Adrenal gland (tissue), 12 donors: Measurements from ENCODE around the gene ABCB9. TPM values are rescaled to one million over a fixed set of nuclear protein-coding genes. Genes with fewer than 3 reads are reported as not detected.

Source experiments
- DNase-seq, 7 donors: peaks; one replicate each; pipeline ENCODE4 v3.0.0-alpha.2; 2019 to 2020
- H3K27ac ChIP-seq, 5 donors: fragments of 200-600 bp; sonication (generic) in 4 of 5; 1 replicate in 3 of 5; 2 replicates in 2 of 5; pipeline versions ENCODE4 v1.5.1 to v1.8.0; 2016 to 2020; ENCODE audit warnings: mild to moderate bottlenecking in 1 of 5
- H3K27me3 ChIP-seq: fragments of 200-600 bp; 2 replicates; pipeline ENCODE4 v1.8.0; 2021
- H3K36me3 ChIP-seq, 2 donors: fragments of 200-600 bp; replicated peaks in 1 of 2; 1 replicate in 1 of 2; 2 replicates in 1 of 2; pipeline versions ENCODE4 v1.5.1 to v1.8.0; 2018 to 2022
- H3K4me1 ChIP-seq, 2 donors: fragments of 200-600 bp; replicated peaks in 1 of 2; 1 replicate in 1 of 2; 2 replicates in 1 of 2; pipeline versions ENCODE4 v1.5.1 to v1.8.0; 2018 to 2021
- H3K4me3 ChIP-seq, 4 donors: fragments of 200-600 bp; sonication (generic) in 3 of 4; one replicate each; pipeline ENCODE4 v1.5.1; 2016 to 2018
- H3K9me3 ChIP-seq, 3 donors: fragments of 200-600 bp; sonication (generic) in 1 of 3; replicated peaks in 1 of 3; 1 replicate in 2 of 3; 2 replicates in 1 of 3; pipeline versions ENCODE4 v1.5.1 to v1.8.0; 2016 to 2021
- POLR2A ChIP-seq, 2 donors: fragments of 450-650 bp; IDR thresholded peaks; one replicate each; pipeline ENCODE4 v1.6.1; 2017; ENCODE audit warnings: antibody characterized with exemption in 2 of 2, mild to moderate bottlenecking in 2 of 2, moderate library complexity in 1 of 2
- WGBS, 4 donors: extraction: QIAGEN DNeasy Blood & Tissue Kit in 2 of 4; methylation state at CpG; one replicate each; pipeline versions ENCODE4 v1.1.5 to v1.1.7; 2013 to 2017; 5-methylcytosine and 5-hydroxymethylcytosine counted together
- intact Hi-C, 2 donors: fragments of 100-400 bp; cut with DNase I; formaldehyde crosslinking; loops; one replicate each; pipeline versions ENCODE4 v1.14.1 to v1.15.0; 2022 to 2023
- polyA plus RNA-seq, 3 donors: library from polyadenylated mRNA; stranded (reverse); fragments of 200-250 nt in 2 of 3; fragments of 350-450 nt in 1 of 3; fragmentation: Illumina TruSeq in 1 of 3; extraction: RNeasy Lipid Tissue Mini Kit (QIAGEN cat#74804) in 1 of 3; gene quantifications; one replicate each; pipeline ENCODE4 v1.2.3, GENCODE V29; 2013 to 2014
- total RNA-seq, 9 donors: library from RNA; depleted of rRNA in 4 of 9; stranded (reverse); fragments of >200 nt in 4 of 9; fragments of 120-200 nt in 1 of 9; fragmentation: NEBNext Ultra II Directional in 1 of 9; extraction: Animal tissue kit (Norgen Biotek cat#: 25700) in 1 of 9; gene quantifications; one replicate each; pipeline versions ENCODE4 v1.1.0 to v1.2.4, GENCODE V29; 2013 to 2023
- TF ChIP-seq, protein P1 (sequence below), 6 experiments: fragments of 450-650 bp in 4 of 6; fragments of 200-600 bp in 2 of 6; sonication (generic) in 1 of 6; IDR thresholded peaks; 1 replicate in 5 of 6; 2 replicates in 1 of 6; pipeline versions ENCODE4 v1.5.1 to v1.8.0; 2016 to 2021; ENCODE audit warnings: antibody characterized with exemption in 6 of 6, mild to moderate bottlenecking in 2 of 6, moderate library complexity in 1 of 6
- donor health status: healthy with polysubstance abuse.
- donor health status: Bipolar disorder and iron deficiency.
- donor health status: DM: yes; HTN: yes; CAD: no.
- donor health status: DM: no; HTN: no; CAD: no.
- donor health status: DM: no; HTN: no; CAD: no.
- donor health status: DM: yes; HTN: yes; CAD: no.

Gene ABCB9
- total and polyA plus RNA-seq, 12 donors, result 2.0 to 10.0 (median 6.2) TPM

DNA sequence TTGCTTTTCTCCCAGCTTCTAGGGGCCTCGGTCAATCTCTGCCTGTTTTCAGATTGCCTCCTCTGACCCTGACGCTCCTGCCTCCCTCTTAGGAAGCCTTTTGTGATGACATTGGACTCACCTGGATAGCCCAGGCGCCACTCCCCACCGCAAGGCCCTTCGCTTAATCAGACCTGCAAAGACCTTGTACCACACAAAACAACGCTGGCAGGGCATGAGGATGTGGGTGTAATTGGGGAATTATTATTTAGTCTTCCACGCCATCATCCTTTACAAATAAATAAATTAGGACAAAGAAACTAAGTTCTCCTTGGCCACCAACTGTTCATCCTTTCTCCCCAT is 62.6 kb downstream of the ABCB9 start:
- no peak for DNase-seq
- Histone ChIP-seq H3K27ac (no peak overlapping the region), H3K4me3 (no peak overlapping the region), H3K9me3 (no peaks in the 10 kb centered on the region), H3K4me1 (no peaks in the 10 kb centered on the region), H3K27me3 (no peaks in the 10 kb centered on the region), H3K36me3 (no peaks in the 10 kb centered on the region)
- intact Hi-C loops, result no loop called here
- WGBS, 4 donors, result 67 to 75% (median 73%) methylated on average over 7 of the region's 7 CpGs
- TF ChIP-seq, protein P1, sequence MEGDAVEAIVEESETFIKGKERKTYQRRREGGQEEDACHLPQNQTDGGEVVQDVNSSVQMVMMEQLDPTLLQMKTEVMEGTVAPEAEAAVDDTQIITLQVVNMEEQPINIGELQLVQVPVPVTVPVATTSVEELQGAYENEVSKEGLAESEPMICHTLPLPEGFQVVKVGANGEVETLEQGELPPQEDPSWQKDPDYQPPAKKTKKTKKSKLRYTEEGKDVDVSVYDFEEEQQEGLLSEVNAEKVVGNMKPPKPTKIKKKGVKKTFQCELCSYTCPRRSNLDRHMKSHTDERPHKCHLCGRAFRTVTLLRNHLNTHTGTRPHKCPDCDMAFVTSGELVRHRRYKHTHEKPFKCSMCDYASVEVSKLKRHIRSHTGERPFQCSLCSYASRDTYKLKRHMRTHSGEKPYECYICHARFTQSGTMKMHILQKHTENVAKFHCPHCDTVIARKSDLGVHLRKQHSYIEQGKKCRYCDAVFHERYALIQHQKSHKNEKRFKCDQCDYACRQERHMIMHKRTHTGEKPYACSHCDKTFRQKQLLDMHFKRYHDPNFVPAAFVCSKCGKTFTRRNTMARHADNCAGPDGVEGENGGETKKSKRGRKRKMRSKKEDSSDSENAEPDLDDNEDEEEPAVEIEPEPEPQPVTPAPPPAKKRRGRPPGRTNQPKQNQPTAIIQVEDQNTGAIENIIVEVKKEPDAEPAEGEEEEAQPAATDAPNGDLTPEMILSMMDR (IDR thresholded peaks at IDR 0.05), result no peak
- TF ChIP-seq POLR2A (IDR thresholded peaks at IDR 0.05), result no peak

DNA sequence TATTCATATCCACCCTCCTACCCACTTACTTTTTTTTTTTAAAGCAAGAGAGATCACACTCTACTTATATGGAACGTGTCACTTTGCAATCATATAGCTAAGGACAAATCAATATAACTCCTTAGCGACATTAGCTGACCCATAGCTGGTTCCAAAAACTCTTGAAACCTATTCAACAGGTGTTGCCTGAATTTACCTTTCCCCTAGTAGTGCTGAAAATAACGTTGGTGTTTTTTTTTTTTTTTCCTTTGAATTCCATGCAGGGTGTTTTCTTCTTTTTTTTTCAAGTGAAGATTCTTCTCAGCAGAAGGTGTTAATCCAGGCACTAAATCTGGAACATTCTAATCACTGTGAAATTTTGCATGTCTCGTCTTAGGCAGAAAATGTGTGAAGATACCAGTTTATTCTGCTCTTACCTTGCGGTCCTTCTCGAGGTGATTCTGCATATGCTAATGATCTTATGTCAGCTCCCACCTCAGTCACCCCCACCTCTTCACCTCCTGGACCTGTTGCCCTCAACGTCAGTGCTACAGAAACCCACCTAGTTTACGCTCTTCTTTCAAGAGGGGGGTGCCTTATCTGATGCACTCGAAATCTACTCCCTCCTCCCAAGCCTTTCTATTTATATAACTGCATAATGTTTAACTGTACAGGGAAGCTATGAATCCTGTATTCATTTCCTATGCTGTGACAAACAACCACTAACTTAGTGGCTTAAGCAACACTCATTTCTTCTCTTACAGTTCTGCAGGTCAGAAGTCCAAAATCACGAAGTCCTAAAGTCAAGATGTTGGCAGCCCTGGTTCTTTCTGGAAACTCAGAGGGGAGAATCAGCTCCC is 63.2 kb downstream of the ABCB9 start:
- DNase-seq, result no peak
- intact Hi-C loops, result no loop called here
- TF ChIP-seq, protein P1 (IDR thresholded peaks at IDR 0.05), result no peak
- no peak for TF ChIP-seq POLR2A (IDR thresholded peaks at IDR 0.05)
- Histone ChIP-seq H3K9me3 (no peaks in the 10 kb centered on the region), H3K4me1 (no peaks in the 10 kb centered on the region), H3K27ac (no peak overlapping the region), H3K4me3 (no peak overlapping the region), H3K27me3 (no peaks in the 10 kb centered on the region), H3K36me3 (no peaks in the 10 kb centered on the region)
- 55 to 63% (median 60%) methylated on average over 10 of the region's 10 CpGs for WGBS, 4 donors

DNA sequence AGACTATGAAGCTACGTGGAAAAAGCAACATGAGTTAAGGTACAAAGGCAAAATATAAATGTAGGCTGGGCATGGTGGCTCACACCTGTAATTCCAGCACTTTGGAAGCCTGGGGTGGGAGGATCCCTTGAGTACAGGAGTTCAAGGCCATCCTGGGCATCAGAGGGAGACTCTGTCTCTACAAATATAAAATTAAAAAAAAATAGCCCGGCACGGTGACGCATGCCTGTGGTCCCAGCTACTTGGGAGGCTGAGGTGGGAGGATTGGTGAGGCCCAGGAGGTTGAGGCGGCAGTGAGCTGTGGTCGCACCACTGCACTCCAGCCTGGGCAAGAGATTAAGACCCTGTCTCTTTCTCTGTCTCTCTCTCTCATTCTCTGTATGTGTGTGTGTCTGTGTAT is 66.4 kb downstream of the ABCB9 start:
- no peaks in the 10 kb centered on the region for H3K36me3 ChIP-seq
- no peak overlapping the region for H3K27ac ChIP-seq
- TF ChIP-seq, protein P1 (IDR thresholded peaks at IDR 0.05), result no peak
- no peak for TF ChIP-seq POLR2A (IDR thresholded peaks at IDR 0.05)
- no peak for DNase-seq
- H3K27me3 ChIP-seq, result no peaks in the 10 kb centered on the region
- no peak overlapping the region for H3K4me3 ChIP-seq
- H3K4me1 ChIP-seq, result peaks cover 2 to 3% of the 10 kb centered on the region in 2 donors
- no peaks in the 10 kb centered on the region for H3K9me3 ChIP-seq
- intact Hi-C loops, result no loop called here
- WGBS, 4 donors, result 90 to 95% (median 93%) methylated on average over 6 of the region's 6 CpGs

GRCh38 chr12:122896662-122897061 is 69.6 kb downstream of the ABCB9 start:
- no peak for DNase-seq
- H3K4me1 ChIP-seq, result peaks cover 32 to 34% of the 10 kb centered on the region in 2 donors
- H3K4me3 ChIP-seq, result no peak overlapping the region
- H3K27me3 ChIP-seq, result no peaks in the 10 kb centered on the region
- intact Hi-C loops, result no loop called here
- H3K9me3 ChIP-seq, result no peaks in the 10 kb centered on the region
- TF ChIP-seq, protein P1 (IDR thresholded peaks at IDR 0.05), result no peak
- TF ChIP-seq POLR2A (IDR thresholded peaks at IDR 0.05), result no peak
- peak overlapping the region in 1 of 5 donors; percentile 89 for H3K27ac ChIP-seq
- no peaks in the 10 kb centered on the region for H3K36me3 ChIP-seq
- 90 to 96% (median 92%) methylated on average over 7 of the region's 7 CpGs for WGBS, 4 donors
